ENCODE data around the gene TRDN.

DNA sequence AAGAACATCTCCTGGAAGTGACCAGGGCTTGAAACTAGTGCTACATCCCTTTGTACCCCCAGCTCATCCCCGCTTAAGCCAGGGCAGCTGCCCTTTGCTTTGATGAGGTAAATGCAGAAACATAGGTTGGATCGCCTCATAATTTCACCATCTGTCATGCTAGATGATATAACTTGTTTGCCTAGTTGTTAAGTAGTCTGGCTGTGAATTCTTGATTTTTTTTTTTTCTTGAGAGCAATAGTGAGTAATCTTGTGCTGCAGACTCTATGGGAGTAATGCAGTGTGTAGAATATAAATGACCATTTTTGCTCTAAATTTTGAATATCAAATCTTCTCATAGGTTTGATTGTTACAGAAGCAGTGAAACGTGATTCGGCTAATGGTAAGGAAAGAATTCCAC lies 4.1 kb downstream of the TRDN start:
- TF ChIP-seq CTCF (IDR thresholded peaks at IDR 0.05 in 8 of 11, conservative IDR thresholded peaks at IDR 0.05 in 3 of 11) (no peak), POLR2A (IDR thresholded peaks at IDR 0.05) (no peak)
